Endothelial cell of hepatic sinusoid (primary cell): ENCODE data around the gene APH1A.
"Not testable (repeated sequence)": the region's sequence is repeated elsewhere in the genome, so short reads cannot be mapped to it uniquely, and the experiment has no call there.

ENCODE experiments used
- in situ Hi-C: cut with HindIII; loops from 2 replicates; pipeline ENCODE4 v1.10.0; 2017; ENCODE audit warnings: low sequenced_read_pairs

APH1A gene

GRCh38 chr1:150268705-150269403 lies at the start of gene APH1A:
Gene APH1A (minus strand): TSS chr1:150269016. CDS start chr1:150268810, 206 bp downstream.
- in situ Hi-C loops: loop anchor here (5.0 kb wide), 2 partner anchors 33 to 173 kb away; no protein-coding TSS in a partner anchor

DNA sequence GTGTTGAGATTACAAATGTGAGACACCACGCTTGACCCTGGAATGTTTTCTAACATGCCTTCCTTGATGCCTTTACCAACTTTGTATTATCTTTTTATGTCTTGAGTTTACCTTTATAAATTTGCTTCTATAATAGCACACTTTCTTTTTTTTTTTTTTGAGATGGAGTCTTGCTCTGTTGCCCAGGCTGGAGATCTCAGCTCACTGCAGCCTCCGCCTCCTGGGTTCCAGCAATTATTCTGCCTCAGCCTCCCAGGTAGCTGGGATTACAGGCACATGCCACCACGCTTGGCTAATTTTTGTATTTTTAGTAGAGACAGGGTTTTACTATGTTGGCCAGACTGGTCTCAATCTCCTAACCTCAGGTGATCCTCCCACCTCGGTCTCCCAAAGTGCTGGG lies 45.9 kb upstream of the APH1A start:
- in situ Hi-C loops: not testable (repeated sequence)

GRCh38 chr1:150311762-150312161 lies 42.9 kb upstream of the APH1A start:
- in situ Hi-C loops: no loop called here

DNA sequence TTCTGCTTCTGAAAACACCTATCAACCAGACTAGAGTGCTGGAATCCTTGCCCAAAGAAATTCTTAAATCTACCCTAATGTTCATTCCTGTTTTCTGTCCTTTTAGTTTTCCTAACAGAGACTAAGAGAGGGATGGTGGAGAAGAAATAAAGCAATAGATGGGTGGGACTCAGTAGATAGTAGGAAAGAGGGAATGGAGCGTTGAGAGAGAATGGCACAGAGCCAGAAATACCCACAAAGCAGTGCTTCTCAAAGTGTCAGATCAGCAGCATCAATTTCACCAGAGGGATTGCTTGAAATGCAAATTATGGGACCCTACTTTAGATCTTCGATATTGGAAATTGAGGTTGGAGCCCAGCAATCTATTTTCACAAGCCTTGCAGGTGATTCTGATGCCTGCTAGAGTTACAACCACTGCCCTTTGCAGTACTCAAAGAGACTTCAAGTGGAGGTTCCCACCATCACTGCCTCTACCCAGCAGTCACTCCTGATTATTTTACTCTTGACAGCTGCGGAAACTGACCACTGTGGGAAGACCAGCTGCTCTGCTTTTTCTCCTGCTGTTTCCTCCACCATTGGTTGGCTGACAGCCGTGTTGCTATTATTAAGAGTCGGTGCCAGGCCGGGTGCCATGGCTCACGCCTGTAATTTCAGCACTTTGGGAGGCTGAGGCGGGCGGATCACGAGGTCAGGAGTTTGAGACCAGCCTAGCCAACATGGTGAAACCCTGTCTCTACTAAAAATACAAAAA lies 41.1 kb upstream of the APH1A start:
- in situ Hi-C loops: no loop called here

DNA sequence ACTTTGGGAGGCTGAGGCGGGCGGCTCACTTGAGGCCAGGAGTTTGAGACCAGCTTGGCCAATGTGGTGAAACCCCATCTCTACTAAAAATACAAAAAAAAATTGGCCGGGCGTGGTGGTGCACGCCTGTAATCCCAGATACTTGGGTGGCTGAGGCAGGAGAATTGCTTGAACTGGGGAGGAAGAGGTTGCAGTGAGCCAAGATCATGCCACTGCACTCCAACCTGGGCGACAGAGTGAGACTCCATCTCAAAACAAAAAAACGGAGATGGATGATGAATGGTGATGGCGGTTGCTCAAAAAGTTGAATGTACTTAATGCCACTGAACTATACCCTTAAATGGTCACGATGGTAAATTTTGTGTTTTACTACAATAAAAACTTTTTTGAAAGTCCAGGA lies 39.8 kb upstream of the APH1A start:
- in situ Hi-C loops: not testable (repeated sequence)

- in situ Hi-C loops: loop anchor here (5.0 kb wide), 2 partner anchors 36 to 39 kb away; partner anchors contain the start of gene APH1A
Observed at GRCh38 chr1:150302902-150303301, 34.1 kb upstream of the APH1A start.

DNA sequence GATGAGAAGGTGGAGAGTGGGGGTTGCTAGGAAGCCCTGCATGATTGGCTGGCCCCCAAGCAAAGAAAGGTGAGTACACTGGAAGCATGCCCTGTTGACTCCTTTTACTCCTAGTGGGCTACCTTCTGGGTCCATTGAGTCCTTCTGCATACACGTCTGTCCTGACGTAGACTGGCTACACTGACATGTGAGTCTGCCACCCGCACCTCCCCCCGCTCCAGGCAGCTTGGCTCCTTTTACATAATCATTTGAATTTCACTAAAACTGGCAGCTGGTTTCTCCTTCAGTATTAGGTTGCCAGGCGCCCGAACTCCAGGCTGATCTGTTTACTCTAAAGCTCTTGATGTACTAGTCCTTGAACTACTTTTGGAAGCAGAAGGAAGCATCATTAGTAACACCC lies 33.5 kb upstream of the APH1A start:
- in situ Hi-C loops: loop anchor here (5.0 kb wide), 2 partner anchors 35 to 40 kb away; partner anchors contain the start of gene APH1A

DNA sequence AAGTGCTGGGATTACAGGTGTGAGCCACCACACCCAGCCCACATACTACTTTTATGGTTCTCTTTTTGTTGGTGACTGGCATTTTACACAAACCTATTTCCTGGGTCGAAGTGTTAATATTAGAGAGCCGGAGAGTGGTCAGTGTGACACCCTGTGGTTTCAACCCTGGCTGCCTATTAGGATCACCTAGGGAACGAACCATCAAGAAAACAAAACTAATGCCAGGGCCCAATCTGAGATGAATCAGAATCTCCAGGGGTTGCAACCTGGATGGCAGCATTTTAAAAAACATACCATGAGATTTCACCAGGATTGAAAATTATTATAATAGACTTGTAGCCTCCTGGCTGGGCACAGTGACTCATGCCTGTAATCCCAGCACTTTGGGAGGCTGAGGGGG lies 30.9 kb upstream of the APH1A start:
- in situ Hi-C loops: loop anchor here (5.0 kb wide), 2 partner anchors 32 to 43 kb away; partner anchors contain the start of gene APH1A

- in situ Hi-C loops: no loop called here
Observed at GRCh38 chr1:150295476-150295875, 26.7 kb upstream of the APH1A start.

GRCh38 chr1:150293433-150294253 lies 24.8 kb upstream of the APH1A start, which contains the start of gene MRPS21:
Gene MRPS21 (plus strand): TSS chr1:150293861. CDS start chr1:150294367, 506 bp downstream.
- in situ Hi-C loops: no loop called here

DNA sequence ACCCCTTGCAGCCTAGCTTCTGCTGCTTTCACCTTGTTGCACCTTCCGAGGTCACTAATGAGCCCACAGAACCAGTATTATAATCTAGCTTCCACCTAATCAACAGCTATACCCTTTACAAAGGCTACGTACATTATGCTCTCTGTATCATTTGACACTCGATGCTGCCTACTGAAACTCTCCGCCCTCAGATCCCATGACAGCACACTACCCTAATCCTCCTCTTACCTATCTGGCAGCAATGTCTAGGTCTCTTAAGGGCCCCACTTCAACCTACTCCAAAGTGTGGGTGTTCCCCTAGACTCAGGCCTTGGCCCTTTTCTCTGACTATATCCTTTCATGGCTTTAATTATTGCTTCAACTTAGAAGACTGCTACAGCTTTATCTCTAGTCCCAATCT lies 20.0 kb upstream of the APH1A start:
- in situ Hi-C loops: no loop called here

DNA sequence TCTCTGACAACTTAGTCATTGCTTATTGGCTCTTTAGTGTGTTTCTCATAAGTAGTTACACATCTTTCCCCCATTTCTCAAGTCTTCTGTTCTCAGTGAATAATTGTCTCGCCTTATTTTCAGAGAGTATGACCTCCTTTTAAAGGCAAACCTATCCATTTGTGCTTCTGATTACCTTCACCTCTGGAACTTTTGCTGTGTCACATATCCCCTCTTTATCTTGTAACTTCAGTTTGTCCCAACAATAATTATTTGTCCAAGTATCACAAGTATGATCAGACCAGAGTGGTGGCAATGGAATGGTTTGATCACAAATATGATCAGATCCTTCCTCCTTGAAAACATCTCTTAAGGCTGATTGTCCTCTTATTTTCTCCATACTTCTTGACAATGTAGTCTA lies 19.6 kb upstream of the APH1A start:
- in situ Hi-C loops: no loop called here

GRCh38 chr1:150283260-150283659 lies 14.4 kb upstream of the APH1A start:
- in situ Hi-C loops: no loop called here

- in situ Hi-C loops: no loop called here
Observed at GRCh38 chr1:150282558-150282958, 13.7 kb upstream of the APH1A start.

GRCh38 chr1:150281758-150282557 lies 13.1 kb upstream of the APH1A start, which contains the start of gene CIART:
Gene CIART (plus strand): TSS chr1:150282554. CDS start chr1:150283268, 714 bp downstream.
- in situ Hi-C loops: no loop called here

DNA sequence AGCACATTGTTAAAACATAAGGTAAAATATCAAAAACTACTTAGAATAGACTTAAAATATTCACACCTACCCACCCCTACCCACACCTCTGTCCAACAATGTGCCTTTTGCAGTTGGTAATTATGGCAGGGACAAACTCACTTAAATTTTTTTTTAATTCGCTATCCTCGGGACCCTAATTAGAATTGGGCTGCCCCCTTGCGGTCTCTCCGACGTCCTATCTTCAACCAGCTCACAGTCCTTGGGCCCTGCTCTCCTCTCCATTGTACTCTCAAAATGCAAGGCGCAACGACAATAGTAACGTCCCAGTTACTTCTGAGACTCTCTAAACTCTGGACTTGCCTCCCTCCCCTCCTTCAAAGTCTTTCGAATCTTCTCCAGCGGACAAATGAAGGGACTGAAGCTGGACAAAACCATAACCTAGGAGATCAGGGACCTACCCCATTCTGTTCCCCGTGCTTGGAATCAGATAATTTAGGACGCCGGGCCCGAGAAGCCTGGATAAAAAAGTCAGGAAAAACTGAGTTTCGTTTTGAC lies 12.5 kb upstream of the APH1A start:
- in situ Hi-C loops: no loop called here

DNA sequence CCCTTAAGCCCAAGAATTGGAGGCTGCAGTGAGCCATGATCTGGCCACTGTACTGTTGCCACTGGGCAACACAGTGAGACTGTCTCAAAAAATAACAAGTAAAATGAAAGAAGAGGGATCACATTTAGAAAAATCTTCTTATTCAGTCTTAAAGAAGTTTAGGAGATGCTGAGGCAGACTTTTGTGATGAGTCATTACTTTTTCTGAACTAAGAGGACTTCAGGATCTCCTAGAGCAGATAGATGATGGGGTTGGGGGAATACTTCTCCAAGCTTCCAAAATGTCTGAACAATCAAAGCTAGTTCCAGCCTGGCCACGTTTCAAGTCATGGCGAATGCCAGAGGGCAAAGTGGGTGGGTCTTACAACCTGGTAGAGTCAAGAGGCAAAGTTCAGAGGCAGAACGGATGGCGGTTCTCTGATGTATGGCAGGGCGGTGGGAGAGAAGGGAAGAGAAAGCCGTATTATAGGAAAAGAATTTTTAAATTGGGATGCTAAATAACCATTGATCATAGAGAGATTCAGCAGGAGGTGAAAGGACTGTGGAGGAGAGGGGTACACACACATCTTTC lies 11.4 kb upstream of the APH1A start:
- in situ Hi-C loops: no loop called here

DNA sequence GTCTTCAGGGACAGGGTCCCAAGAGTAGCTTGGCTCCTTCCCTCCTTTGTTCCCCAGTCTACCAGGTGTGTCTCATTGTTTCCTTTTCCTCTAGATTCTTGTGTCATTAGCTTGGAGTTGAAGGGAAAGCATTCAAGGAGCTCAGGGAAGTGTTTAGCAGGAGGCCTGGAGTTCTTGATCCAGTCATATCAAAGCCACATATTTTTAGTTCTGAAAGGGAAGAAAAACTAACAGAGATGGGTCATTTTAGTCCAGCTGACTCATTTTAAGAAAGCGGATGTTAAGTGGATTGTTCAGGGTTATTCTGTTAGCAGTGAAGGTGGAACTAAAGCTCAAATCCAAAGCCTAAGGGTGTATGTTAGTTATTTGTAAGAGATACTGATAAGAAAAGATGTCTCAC lies 4.5 kb upstream of the APH1A start:
- in situ Hi-C loops: no loop called here

DNA sequence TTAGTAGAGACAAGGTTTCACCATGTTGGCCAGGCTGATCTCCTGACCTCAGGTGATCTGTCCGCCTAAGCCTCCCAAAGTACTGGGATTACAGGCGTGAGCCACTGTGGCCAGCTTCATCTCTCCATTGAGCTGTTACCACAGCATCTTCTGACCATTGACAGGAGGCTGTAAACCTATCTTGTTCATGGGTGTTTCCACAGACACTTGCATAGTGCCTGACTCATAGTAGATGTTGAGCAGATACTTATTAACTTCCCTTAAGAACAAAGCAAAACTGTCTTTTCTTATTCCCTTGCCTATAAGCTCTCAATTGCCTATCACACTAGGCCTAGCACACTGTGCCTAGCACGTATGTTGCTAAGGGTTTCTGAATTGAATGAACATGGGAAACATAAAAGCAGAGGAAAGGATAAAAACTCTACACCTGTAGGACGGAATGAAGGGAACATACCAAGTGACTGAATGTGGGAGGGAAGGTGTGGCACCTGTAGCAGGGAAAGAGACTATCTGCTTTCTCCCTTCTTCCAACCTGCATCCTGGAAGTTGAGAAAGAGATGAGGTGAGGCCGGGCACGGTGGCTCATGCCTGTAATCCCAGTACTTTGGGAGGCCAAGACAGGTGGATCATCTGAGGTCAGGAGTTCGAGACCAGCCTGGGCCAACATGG lies 2.6 kb upstream of the APH1A start:
- in situ Hi-C loops: no loop called here
